Measurements from ENCODE around the gene SPAG4. TPM values are rescaled to one million over a fixed set of nuclear protein-coding genes. Genes with fewer than 3 reads are reported as not detected.

The SPAG4 gene
- polyA plus RNA-seq, 3 donors, result 0.12 to 0.51 TPM; not detected in 1

- Histone ChIP-seq H3K36me3 (replicated peaks in 1 of 2; ENCODE audit: control insufficient read depth in 1 of 2, insufficient read depth in 2 of 2, low read length in 2 of 2) (peaks cover 26 to 27% of the 10 kb centered on the region in 2 donors), H3K27ac (ENCODE audit: low read depth in 1 of 2, low read length in 2 of 2) (no peak overlapping the region), H3K79me2 (ENCODE audit: insufficient read depth, low read length) (peaks cover 42% of the 10 kb centered on the region), H2AFZ (ENCODE audit: insufficient read depth, low read depth, low read length, poor library complexity, severe bottlenecking) (no peak overlapping the region), H3K4me1 (ENCODE audit: control insufficient read depth in 1 of 2, insufficient read depth in 2 of 2, low read length in 2 of 2) (peaks cover 28 to 36% of the 10 kb centered on the region in 2 donors), H3K9ac (ENCODE audit: insufficient read depth, low read length, poor library complexity, severe bottlenecking) (no peak overlapping the region), H3K27me3 (ENCODE audit: control insufficient read depth in 2 of 2, insufficient read depth in 2 of 2, low read length in 2 of 2) (no peaks in the 10 kb centered on the region), H3K9me3 (replicated peaks in 1 of 2; ENCODE audit: control insufficient read depth in 1 of 2, insufficient read depth in 1 of 2, low read length in 2 of 2) (no peaks in the 10 kb centered on the region), H3K4me2 (replicated peaks; ENCODE audit: extremely low read depth, low read length, poor library complexity, severe bottlenecking) (no peak overlapping the region), H4K20me1 (ENCODE audit: insufficient read depth, low read length) (peaks cover 8% of the 10 kb centered on the region), H3K4me3 (replicated peaks in 1 of 3; ENCODE audit: low read depth in 2 of 3, low read length in 3 of 3) (no peak overlapping the region)
- no peak for TF ChIP-seq CTCF (IDR thresholded peaks at IDR 0.05)
- 97% methylated on average over 10 of the region's 17 CpGs for WGBS (ENCODE audit: insufficient coverage)
- DNase-seq, result no peak
- H3K4me1 Mint-ChIP-seq, result peaks cover 28% of the 10 kb centered on the region
- intact Hi-C loops (cut with micrococcal nuclease), result loop anchor here in 1 of 2 donors (10.0 kb wide), 1 partner anchor 51 kb away; the partner anchor contains the start of gene SPAG4
- H3K9me3 Mint-ChIP-seq, result peaks cover 0 to 3% (median 0%) of the 10 kb centered on the region in 7 donors
- no peaks in the 10 kb centered on the region for H3K27me3 Mint-ChIP-seq (ENCODE audit: low read depth in 3 of 3)
- no peak overlapping the region for H3K4me3 Mint-ChIP-seq
- peaks cover 29 to 32% of the 10 kb centered on the region in 2 donors for H3K36me3 Mint-ChIP-seq
- H3K27ac Mint-ChIP-seq, result peak overlapping the region in 5 of 7 donors; percentile 15 to 99 (median 97)
These were observed 50.3 kb downstream of the SPAG4 start for GRCh38 chr20:35665949-35666288.

- no peaks in the 10 kb centered on the region for H3K9me3 ChIP-seq (replicated peaks in 1 of 2; ENCODE audit: control insufficient read depth in 1 of 2, insufficient read depth in 1 of 2, low read length in 2 of 2)
- no peak for TF ChIP-seq CTCF (IDR thresholded peaks at IDR 0.05)
- no peaks in the 10 kb centered on the region for H3K27me3 ChIP-seq (ENCODE audit: control insufficient read depth in 2 of 2, insufficient read depth in 2 of 2, low read length in 2 of 2)
- Mint-ChIP-seq H3K27ac (peak overlapping the region in 1 of 7 donors; percentile 33), H3K4me1 (no peaks in the 10 kb centered on the region), H3K4me3 (no peak overlapping the region), H3K27me3 (ENCODE audit: low read depth in 3 of 3) (no peaks in the 10 kb centered on the region), H3K9me3 (peaks cover 0 to 3% (median 0%) of the 10 kb centered on the region in 7 donors), H3K36me3 (peaks cover 51 to 65% of the 10 kb centered on the region in 2 donors)
- no peak for DNase-seq
- H3K4me2 ChIP-seq (replicated peaks; ENCODE audit: extremely low read depth, low read length, poor library complexity, severe bottlenecking), result no peak overlapping the region
- H3K79me2 ChIP-seq (ENCODE audit: insufficient read depth, low read length), result peaks cover 9% of the 10 kb centered on the region
- no peak overlapping the region for H3K9ac ChIP-seq (ENCODE audit: insufficient read depth, low read length, poor library complexity, severe bottlenecking)
- H2AFZ ChIP-seq (ENCODE audit: insufficient read depth, low read depth, low read length, poor library complexity, severe bottlenecking), result no peak overlapping the region
- WGBS (ENCODE audit: insufficient coverage), result 100% methylated on average over 3 of the region's 5 CpGs
- peaks cover 49 to 60% of the 10 kb centered on the region in 2 donors for H3K36me3 ChIP-seq (replicated peaks in 1 of 2; ENCODE audit: control insufficient read depth in 1 of 2, insufficient read depth in 2 of 2, low read length in 2 of 2)
- H3K4me1 ChIP-seq (ENCODE audit: control insufficient read depth in 1 of 2, insufficient read depth in 2 of 2, low read length in 2 of 2), result peaks cover 2 to 3% of the 10 kb centered on the region in 2 donors
- no peak overlapping the region for H3K27ac ChIP-seq (ENCODE audit: low read depth in 1 of 2, low read length in 2 of 2)
- intact Hi-C loops (cut with micrococcal nuclease), result loop anchor here in 1 of 2 donors (10.0 kb wide), 1 partner anchor 54 kb away; the partner anchor contains the start of gene SPAG4
- no peak overlapping the region for H3K4me3 ChIP-seq (replicated peaks in 1 of 3; ENCODE audit: low read depth in 2 of 3, low read length in 3 of 3)
- no peaks in the 10 kb centered on the region for H4K20me1 ChIP-seq (ENCODE audit: insufficient read depth, low read length)
These were observed 53.6 kb downstream of the SPAG4 start for GRCh38 chr20:35669221-35669620.
